ENCODE results near the gene ZDHHC14.
"Not testable (repeated sequence)": the region's sequence is repeated elsewhere in the genome, so short reads cannot be mapped to it uniquely, and the experiment has no call there.

Gene ZDHHC14

DNA sequence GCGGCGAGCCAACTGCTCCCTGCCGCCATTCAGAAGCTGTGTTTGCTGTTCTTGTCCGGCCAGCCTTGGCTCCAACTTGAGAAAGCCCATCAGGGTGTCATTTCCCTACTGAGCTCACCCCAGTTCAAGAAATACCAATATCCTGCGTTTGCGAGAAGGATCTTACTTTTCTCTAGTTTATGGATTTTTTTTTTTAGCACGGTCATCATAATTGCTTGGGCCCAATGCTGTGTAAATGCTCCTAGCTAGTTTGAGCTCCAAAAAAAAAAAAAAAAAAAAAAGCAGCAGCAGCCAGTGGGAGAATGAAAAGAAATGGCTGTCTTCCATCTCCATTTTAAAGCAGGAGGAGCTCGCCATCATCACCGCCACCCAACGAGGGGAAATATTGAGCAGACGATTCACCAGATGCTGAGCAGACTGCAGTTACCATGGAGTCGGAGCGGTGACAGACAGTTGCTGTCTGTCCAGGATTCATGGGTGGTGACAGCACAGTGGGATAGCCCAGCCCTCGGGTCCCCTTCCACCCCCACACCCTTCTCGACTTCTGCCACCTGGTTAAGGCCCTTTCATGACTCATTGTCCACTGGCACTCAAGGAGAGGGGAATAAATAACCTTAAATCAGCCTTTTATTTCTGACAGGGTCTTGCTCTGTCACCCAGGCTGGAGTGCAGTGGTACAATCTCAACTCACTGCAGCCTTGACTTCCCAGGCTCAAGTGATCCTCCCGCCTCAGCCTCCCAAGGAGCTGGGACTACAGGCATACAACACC lies 309.6 kb downstream of the ZDHHC14 start:
- no peak for DNase-seq (ENCODE audit: low spot score)

DNA sequence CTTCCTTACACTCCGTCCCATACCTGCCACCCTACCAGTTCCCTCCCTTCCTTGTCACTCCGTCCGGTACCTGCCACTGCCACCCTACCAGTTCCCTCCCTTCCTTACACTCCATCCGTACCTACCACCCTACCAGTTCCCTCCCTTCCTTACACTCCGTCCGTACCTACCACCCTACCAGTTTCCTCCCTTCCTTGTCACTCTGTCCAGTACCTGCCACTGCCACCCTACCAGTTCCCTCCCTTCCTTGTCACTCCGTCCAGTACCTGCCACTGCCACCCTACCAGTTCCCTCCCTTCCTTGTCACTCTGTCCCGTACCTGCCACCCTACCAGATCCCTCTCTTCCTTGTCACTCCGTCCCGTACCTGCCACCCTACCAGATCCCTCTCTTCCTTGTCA lies 310.6 kb downstream of the ZDHHC14 start:
- DNase-seq (ENCODE audit: low spot score): not testable (repeated sequence)

DNA sequence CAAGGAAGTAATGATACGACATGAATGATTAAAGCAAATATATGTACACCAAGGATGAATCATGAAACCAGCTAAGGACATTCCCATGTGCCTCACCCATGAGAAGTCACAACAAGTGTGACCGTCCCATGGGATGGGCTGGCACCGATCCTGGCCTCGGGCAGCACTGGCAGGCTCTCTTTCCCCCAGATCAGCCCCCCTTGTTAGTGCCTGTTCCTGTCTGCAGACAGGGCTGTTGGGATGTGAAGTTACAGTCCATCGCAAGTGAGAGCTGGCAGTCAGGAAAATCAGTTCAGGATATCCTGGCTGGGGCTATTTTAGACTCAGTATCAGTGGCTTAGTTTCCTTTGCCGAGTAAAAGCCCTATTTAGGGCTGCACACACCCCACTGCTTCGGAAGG lies 312.9 kb downstream of the ZDHHC14 start:
- no peak for DNase-seq (ENCODE audit: low spot score)

DNA sequence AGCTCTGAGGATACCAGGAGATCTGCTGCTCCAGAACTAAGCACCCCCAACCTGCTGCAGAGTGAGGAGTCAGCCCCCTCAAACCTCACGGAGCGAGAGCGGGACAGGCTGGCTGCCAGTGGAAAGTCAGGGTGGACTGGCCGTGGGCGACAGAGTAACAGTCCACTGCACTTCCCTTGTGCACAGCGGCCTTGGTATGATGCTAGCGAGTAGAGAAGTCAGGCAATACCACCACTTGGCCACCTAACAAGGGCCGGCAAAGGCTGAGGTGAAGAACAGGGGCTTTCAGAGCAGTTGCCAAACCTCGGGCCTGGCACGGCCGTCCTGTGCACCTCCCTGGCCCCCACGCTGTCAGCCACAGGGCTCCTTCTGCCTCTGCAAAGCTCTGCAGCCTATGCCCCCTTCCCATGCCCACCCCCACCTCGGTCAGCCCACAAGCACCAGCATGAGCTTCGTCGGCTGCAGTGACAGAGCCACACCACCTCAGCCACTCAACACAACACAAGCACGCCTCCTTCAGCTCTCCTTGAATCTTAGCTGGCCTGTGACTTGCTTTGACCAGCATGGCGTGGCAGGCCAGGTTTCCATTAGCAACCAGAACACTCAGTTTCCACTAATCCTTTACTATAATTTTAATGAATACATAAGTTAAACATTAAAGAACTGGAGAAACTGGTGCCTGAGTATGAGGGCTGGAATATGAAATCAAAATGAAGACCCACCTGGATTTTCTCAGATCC lies 314.5 kb downstream of the ZDHHC14 start:
- no peak for DNase-seq (ENCODE audit: low spot score)

DNA sequence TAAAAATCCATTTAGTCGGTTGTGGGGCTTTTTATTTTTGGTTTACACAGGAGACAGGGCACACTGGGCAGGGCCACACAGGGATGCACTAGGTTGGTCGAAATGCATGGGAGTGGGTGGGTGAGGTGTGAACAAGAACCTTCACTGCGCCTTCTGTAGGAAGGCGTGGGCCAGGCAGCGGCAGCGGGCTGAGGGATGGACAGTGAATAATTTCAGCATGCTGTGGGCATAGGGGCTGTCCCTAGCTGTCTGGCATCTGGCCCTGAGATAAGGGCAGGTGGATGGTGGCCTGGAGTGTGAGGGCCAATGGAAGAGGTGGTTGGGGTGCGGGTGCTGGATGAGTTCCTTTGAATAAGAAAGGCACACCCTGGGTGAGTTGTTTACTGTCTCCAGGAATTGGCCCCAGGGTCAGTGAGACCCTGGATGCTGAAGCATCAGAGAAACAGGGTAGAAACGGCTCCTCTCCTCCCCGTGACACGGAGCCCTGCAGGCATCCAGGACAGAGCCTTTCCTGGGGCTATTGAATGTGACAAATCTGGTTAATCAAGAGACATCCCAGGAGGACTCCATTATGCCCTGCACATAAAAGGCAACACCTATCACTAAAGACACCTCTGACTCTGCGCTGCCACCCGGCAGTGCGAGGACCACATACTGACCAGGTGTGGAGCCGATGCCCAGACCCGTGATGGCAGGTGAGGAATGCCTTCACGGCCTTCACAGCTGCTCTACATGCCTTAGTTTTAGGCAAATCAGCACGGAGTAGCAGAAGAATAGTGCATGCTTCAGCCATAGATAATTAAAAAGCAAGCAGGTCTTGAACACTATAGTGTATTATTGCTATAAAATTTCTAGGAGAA lies 319.0 kb downstream of the ZDHHC14 start:
- no peak for DNase-seq (ENCODE audit: low spot score)

DNA sequence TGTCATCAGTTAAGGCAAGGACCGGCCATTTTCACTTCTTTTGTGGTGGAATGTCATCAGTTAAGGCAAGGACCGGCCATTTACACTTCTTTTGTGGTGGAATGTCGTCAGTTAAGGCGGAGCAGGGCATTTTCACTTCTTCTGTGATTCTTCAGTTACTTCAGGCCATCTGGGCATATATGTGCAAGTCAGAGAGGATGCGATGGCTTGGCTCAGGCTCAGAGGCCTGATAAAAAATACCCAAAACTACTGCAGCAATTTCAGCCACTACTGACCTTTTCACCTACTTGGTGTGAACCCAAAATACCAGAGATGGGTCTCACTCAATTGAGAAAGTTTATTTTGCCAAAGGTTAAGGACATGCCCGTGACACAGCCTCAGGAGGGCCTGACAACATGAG lies 325.4 kb downstream of the ZDHHC14 start:
- DNase-seq (ENCODE audit: low spot score): not testable (repeated sequence)

DNA sequence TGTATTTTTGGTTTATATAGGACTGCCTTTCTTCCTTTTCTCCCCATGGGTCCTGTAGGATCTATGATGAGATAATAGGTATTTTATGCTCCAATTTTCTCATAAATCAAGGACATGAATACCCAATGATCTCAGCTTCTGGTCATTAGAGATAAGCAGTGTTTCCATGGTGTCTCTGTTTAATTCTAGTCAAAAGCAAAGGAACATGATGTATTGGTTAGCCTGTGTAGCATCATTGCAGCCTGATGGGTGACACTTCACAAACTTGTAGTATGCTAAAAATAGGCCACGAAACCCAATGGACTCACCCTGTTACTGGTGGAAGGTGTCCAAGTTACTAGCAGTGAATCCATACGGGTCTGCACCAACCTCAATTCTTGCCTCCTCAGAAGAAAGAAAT lies 325.9 kb downstream of the ZDHHC14 start:
- DNase-seq (ENCODE audit: low spot score): no peak

DNA sequence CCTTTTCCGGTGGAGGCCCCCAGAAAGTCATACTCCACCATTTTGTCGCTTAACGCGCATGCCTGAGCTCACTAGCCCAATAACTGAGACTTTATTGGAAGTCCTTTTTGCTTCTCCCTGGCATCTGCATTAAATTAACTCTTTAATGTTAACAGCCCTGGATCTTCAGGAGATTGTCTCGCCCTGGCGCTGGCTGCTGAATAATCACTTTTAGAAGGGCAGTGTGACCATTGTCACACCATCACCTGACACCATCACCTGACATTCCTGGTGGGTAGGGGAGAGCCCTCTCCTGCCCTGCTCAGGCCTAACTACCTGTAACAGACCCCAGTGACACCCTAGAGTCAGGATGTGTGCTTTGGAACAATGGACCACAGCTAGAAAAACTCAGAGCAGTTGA lies 326.6 kb downstream of the ZDHHC14 start:
- DNase-seq (ENCODE audit: low spot score): no peak

DNA sequence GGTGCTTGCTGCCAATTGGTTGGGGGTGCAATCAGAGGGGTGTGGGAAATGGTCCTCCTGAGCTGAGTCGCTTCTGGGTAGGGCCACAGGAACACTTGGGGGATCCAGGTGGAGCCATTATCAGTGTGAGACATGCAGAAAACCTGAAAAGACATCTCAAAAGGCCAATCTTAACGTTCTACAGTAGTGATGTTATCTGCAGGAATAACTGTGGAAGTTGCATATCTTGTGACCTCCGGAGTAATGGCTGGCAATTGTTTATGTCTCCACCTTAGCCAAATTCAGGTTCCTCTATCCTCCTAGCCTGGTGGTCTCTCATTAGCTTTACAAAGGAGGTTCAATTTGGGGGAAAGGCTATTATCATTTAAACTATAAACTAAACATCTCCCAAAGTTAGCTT lies 327.2 kb downstream of the ZDHHC14 start:
- no peak for DNase-seq (ENCODE audit: low spot score)

DNA sequence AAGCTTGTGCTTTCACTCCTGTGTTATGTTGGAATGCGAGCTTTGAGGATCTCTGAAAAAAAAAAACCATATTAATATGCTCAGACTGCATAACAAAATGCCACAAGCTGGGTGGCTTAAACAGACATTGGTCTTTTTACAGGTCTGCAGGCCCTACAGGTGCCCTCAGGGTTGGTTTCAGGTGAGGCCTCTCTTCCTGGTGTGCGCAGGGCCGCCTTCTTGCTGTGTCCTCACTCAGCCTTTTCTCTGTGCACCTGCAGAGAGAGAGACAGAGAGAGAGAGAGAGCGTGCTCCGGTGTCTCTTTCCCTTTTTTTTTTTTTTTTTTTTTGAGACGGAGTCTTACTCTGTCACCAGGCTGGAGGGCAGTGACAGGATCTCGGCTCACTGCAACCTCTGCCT lies 327.9 kb downstream of the ZDHHC14 start:
- no peak for DNase-seq (ENCODE audit: low spot score)

DNA sequence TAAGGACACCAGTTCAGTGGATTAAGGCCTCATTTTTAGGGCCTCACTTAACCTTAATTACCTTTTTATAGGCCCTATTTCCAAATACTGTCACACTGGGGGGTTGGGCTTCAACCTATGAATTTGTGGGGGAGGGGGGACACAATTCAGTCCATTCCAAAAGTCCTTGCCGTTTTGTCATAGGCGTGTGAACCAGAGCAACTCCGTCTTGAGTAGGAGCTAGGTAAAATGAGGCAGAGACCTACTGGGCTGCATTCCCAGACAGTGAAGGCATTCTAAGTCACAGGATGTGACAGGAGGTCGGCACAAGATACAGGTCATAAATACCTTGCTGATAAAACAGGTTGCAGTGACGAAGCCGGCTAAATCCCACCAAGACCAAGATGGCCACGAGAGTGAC lies 328.6 kb downstream of the ZDHHC14 start:
- DNase-seq (ENCODE audit: low spot score): no peak

DNA sequence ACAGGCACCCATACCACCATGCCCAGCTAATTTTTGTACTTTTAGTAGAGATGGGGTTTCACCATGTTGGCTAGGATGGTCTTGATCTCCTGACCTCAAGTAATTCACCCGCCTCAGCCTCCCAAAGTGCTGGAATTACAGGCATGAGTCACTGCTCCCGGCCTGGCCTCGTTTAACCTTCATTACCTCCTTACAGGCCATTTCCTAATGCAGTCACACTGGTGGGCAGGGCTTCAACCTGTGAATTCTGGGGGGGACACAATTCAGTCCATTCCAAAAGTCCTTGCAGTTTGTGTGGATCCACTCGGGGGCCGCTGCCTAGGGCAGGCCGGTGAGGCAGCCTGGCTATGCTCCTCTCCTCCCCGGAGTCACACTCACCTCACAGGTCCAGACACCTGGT lies 329.6 kb downstream of the ZDHHC14 start:
- no peak for DNase-seq (ENCODE audit: low spot score)

DNA sequence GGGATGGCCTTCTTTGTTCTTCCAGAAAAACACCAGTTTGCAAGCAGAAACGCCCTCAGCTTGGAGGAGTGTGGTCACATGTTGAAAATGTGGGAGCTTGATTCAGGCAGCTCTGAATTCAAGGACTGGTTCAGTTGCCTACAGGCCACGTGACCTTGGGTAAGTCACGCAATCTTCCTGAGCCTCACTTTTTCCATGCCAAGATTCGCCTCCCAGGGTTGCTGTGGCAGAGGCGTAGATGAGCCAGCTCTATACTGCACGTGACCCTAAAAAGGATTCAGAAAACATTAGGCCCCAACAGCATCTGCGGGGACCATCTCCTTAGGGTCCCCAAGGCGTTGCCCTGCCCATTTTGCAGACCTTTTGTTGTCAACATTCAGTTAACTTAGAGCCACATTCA lies 330.1 kb downstream of the ZDHHC14 start:
- DNase-seq (ENCODE audit: low spot score): no peak

DNA sequence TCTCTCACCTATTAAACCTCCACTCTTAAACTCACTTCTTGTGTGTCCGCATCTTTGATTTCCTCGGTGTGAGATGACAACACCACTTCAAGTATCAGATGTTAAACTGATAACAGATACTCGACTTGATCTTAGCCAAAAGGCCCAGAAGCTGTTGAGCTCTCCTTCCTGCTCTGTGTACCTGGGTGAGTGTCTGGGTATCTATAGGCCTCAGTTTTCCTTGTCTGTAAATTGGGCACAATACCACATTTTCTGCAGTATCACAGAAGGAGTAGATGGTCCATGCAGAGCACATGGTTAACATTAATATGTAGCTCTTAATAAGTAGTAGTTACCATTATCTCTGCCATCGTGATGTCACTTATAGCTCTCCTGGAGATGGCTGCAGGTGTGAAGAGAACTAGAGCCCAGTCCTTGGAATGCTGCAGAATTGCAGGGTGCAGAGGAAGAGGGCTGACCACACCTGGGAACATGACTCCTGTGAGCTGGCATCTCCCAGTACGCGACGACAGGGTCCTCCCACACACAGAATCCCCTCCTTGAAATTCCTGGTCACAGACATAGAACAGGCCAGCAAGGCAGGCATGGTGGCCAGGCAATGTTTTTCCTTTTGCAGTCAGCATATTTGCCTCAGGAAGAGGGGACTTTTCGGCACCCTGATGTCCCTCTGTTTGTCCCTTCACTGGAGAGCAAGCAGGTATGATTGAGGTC lies 331.8 kb downstream of the ZDHHC14 start:
- DNase-seq (ENCODE audit: low spot score): no peak

DNA sequence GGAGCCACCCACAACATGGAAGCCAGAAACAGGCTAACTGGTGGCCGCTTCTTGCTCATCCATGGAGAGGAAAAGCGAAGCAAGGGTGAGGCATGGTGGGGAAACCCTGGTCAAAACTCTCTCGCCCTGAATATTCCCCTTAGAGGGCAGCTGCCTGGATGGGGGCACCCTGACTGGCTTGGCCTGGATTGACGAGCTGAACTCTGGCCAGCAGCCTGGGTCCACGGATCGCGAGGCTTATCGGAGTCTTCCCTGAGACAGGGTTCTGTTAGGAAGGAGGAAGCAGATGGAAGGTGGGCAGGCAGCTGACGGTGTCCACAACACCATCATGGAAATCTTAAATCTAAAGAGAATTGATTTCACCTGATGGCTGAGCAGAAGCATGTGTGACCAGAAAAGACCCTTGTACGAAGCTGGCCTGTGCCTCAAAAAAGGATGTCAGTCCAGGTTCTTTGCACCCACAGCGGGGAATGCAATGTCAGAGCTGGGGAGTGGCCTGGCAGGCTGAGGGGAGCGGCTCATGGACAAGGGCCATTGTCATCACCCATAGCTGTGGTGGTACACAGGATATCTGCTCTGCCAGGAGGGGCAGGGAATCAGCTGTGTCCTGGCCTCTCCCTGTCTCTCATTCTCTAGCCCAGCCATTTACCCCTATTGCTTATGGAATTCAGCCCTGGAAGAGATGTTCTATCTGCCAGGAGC lies 332.6 kb downstream of the ZDHHC14 start:
- DNase-seq (ENCODE audit: low spot score): no peak

DNA sequence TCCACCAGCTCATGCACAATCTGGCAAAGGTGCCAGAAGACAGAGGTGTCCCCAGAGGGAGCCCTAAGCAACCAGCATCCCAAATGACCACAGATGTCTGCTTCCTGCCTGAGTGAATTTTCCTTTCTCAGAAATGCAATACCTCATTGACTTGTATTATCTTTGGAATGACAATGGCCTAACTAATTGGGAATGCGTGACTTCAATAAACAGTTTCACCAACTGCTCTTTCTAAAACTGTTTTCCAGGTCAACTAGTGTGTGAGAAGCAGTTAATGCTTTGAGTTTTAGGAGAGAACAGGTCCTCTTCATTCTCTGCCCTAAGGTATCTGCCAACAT lies 333.1 kb downstream of the ZDHHC14 start:
- DNase-seq (ENCODE audit: low spot score): no peak

DNA sequence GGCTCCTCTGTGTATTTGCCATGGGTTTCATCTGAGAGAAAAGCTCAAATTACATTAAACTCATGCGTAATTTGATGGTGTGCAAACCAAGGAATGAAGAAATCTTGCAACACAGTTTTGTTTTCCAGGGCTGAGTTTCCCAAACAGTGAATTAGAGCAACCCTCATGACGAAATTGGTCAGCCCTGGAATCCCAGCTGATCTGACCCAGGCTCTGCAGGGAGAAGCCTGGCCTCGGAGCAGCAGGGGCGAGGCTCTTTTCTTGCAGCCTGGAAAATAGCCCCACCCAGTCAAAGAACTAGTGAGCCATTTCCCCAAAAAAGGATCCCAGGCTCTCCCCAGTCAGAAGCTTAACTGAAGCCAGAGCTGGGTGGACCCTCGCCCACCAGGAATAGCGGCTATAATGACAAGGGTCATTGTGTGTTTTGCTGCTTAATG lies 334.8 kb downstream of the ZDHHC14 start:
- DNase-seq (ENCODE audit: low spot score): no peak

DNA sequence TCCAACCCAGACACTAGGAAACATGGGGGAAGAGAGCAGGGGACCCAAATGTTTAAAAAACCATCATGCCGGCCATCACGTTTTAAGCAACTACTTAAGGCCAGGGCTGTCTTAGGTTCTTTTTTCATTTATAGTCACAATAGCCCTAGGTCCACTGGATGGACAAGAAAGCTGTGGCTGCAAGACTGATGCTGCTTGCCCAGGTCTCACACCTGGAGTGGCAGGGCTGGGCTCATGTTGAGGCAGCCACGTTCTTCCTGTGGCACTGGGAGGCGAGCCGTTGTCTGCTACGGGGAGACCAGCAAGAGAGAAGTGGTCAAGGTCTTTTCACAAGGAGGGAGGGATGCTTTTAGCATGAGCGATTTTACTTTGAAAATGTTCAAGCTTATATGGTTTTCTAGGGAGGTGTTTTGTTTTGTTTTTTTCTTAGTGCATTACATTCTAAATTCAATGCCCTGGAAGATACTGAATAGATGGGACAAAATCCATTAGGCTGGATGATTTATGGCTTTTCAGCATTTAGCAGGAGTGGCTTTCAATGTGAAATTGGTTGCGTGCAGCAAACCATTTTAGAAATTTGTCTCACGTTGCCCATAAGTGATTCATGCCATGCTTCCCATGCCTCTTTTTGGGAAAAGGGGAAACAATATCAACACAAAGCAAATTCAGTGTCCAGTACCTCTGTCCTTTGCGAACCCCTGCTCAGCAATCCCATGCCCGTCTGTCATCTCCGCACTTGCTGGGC lies 335.4 kb downstream of the ZDHHC14 start:
- DNase-seq (ENCODE audit: low spot score): no peak

DNA sequence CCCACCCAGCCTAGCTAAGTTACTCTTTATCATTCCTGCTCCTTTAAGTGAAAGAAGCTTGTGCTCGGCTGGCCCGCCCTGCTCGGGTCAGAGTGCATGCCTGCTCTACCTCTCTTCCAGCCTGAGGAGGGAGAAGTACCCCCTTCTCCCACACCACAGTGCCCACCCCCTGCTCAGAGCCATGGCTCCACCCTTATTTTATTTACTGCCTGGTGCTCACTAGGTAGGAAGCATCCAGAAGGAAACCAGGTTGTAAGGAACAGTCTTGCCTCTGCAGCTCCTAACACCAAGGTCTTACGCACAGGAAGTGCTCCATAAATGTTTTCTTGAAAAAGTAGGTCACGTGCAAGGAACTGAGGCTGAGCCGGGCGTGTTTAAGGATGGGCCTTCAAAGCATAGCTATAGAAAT lies 336.4 kb downstream of the ZDHHC14 start:
- no peak for DNase-seq (ENCODE audit: low spot score)

DNA sequence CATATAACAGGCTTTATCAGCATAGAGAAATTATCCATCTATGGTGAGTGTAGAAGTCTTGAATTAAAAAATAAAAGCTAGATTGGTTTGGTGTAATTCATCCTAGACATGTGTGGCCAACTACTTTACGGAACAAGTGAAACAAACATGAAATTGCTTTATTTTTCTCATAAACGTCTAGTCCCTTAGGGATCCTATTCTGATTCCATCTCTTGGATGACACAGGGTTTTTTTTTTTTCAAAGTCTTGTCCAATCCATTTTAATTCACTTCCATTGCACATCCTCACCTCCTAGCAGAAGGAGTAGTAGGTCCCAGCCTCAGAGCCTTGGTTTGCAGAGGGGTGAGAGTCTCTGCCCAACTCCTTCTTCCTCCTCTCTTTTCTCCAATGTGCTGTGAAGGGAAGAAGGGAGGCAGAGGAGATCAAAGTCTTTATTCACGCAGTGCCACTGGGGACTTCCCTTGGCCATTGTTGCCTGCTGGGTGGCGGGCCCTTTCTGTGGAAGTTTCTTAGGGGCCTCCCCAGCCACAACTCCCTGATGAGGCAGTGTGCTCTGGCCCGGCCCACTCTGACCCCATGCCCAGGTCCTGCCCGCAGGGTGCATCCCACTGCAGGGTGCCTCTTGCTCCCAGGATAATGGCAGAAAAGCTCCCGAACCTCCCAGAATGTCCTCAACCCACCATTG lies 337.7 kb downstream of the ZDHHC14 start:
- no peak for DNase-seq (ENCODE audit: low spot score)

Measured in RKO (cell line).